DMS153 (cell line): ENCODE measurements around the gene ADCY4.

Source experiments
- DNase-seq: peaks from one replicate; lab custom pipeline; 2025; lab: John Stamatoyannopoulos, UW

Gene ADCY4

GRCh38 chr14:24273422-24273998 is 61.4 kb downstream of the ADCY4 start:
- DNase-seq = no peak

GRCh38 chr14:24272467-24272866 is 62.4 kb downstream of the ADCY4 start:
- DNase-seq = no peak

DNA sequence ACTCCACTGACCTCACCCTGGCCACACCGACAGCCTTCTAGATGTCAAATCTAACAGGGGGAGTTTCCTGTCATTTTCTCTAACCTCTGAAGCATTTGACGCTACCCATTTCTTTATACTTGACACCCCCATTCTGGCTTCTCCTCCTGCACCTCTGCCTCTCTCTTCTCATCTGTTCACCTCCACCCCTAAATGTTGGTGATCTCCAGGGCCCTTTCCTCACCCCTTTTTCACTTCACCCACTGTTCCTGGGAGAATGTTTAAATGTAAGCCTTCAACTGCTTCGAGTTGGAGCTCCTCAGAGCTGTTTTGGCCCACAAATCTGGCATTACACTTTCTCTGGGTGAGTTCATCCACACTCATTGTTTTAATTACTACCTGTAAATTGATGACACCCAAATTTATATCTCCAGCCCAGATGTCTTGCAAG is 63.0 kb downstream of the ADCY4 start:
- DNase-seq = no peak

- DNase-seq = peak; percentile 91
Observed at GRCh38 chr14:24271134-24271833, 63.6 kb downstream of the ADCY4 start, which contains the start of gene RABGGTA. Gene RABGGTA (minus strand): TSS chr14:24271597. CDS start chr14:24271115, 482 bp downstream.

DNA sequence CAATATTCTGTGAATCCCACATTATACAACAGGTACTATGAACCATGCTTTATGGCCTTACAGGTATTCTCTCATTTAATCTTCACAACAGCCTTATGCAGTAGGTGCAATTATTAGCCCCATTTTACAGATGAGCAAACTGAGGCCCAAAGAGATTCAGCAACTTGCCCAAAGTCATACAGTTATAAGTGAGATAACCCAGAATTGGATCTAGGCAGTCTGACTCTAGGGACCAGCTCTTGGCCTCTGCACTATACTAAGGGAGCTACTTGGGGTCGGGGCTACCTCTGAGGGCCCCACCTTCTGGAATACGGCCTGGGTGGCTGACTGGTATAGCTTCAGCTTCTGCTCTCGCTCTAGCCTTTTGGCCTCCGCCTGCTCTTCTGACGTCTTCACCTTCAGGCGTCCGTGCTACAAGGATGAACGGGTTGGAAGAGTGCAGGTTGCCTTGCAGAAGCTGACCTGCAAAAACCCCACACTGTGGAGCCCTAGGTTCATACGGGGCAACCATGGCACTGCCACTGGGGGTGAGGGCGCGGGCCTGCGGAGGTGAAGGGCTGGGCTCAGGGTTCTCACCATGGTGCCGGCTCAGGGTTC is 64.2 kb downstream of the ADCY4 start:
- peak; percentile 57 for DNase-seq

- no peak for DNase-seq
Observed at GRCh38 chr14:24269910-24270536, 64.8 kb downstream of the ADCY4 start.

- no peak for DNase-seq
Observed at GRCh38 chr14:24269368-24269767, 65.5 kb downstream of the ADCY4 start.
